ENCODE results near the gene LFNG. TPM values are rescaled to one million over a fixed set of nuclear protein-coding genes. Genes with fewer than 3 reads are reported as not detected.
A peak's percentile ranks its signal among the peaks of the same experiment; 100 is the strongest.

The LFNG gene
- total and polyA plus RNA-seq, 2 of the 13 experiments (the other 11 are each of a cell fraction or from before 2014, with no cell fraction given): 0.44 to 1.5 TPM

DNA sequence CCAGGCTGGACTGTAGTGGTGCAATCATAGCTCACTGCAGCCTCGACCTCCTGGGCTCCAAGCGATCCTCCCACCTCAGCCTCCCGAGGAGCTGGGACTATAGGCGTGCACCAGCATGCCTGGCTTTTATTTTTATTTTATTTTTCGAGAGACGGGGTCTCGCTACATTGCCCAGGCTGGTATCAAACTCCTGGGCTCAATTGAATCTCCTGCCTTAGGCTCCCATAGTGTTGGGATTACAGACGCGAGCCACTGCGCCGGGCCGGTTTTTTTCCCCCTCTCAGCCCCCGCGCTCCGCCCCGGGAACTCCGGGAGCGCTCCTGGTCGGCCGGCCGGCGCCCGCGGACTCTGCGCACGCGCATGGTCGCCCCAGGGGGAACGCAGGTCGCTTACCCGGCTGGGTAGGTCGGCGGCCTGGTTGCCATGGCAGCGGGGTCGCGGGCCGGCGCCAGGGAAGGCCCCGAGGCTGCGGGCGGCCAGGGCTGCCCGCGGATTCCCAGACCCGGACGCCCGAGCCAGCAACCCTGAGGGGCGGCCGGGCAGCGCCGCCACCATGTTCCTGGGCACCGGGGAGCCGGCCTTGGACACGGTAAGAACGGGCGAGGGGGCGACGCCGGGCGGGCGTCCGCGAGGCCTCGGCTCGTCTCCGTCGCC lies 39.2 kb downstream of the LFNG start, which contains the start of gene IQCE (continued):
- TF ChIP-seq ZNF484 (CRISPR knock-in tag; IDR thresholded peaks at IDR 0.05; ENCODE audit: borderline replicate concordance, low read depth) (no peak), EEA1 (CRISPR knock-in tag; IDR thresholded peaks at IDR 0.05; ENCODE audit: borderline replicate concordance) (no peak), XBP1 (CRISPR knock-in tag; IDR thresholded peaks at IDR 0.05) (no peak), SIN3B (IDR thresholded peaks at IDR 0.05; ENCODE audit: low read length) (no peak), TBX2 (CRISPR knock-in tag; IDR thresholded peaks at IDR 0.05; ENCODE audit: borderline replicate concordance) (no peak; the same call in 1 of the 2 replicates), ZNF768 (CRISPR knock-in tag; IDR thresholded peaks at IDR 0.05) (no peak; the same call in 1 of the 2 replicates), ZNF674 (CRISPR knock-in tag; IDR thresholded peaks at IDR 0.05; ENCODE audit: low read depth) (no peak), CHD2 (IDR thresholded peaks at IDR 0.05; ENCODE audit: low read depth, low read length) (no peak), ZSCAN20 (CRISPR knock-in tag; IDR thresholded peaks at IDR 0.05; ENCODE audit: borderline replicate concordance) (0 out of 2 replicates have a peak, but pooled peaks have one; percentile 37), GATA4 (IDR thresholded peaks at IDR 0.05; ENCODE audit: borderline replicate concordance, low read depth) (no peak), ZNF354B (CRISPR knock-in tag; IDR thresholded peaks at IDR 0.05) (no peak), MXI1 (IDR thresholded peaks at IDR 0.05; ENCODE audit: borderline replicate concordance, low read depth, low read length) (peak; percentile 95; the same call in 2 of the 3 replicates), ADNP (CRISPR knock-in tag; IDR thresholded peaks at IDR 0.05) (peak; percentile 74; the same call in 1 of the 2 replicates), HOXA7 (CRISPR knock-in tag; IDR thresholded peaks at IDR 0.05) (no peak), ATF7-NPFF (CRISPR knock-in tag; IDR thresholded peaks at IDR 0.05; ENCODE audit: low read depth) (no peak), PTBP1 (IDR thresholded peaks at IDR 0.05; ENCODE audit: low read depth, low read length, poor library complexity, severe bottlenecking) (no peak), TEAD2 (CRISPR knock-in tag; IDR thresholded peaks at IDR 0.05) (no peak)
- TF ChIP-seq, protein P1, sequence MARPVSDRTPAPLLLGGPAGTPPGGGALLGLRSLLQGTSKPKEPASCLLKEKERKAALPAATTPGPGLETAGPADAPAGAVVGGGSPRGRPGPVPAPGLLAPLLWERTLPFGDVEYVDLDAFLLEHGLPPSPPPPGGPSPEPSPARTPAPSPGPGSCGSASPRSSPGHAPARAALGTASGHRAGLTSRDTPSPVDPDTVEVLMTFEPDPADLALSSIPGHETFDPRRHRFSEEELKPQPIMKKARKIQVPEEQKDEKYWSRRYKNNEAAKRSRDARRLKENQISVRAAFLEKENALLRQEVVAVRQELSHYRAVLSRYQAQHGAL (CRISPR knock-in tag; IDR thresholded peaks at IDR 0.05; ENCODE audit: not compliant biosample characterization): no peak
- TF ChIP-seq, protein P2, sequence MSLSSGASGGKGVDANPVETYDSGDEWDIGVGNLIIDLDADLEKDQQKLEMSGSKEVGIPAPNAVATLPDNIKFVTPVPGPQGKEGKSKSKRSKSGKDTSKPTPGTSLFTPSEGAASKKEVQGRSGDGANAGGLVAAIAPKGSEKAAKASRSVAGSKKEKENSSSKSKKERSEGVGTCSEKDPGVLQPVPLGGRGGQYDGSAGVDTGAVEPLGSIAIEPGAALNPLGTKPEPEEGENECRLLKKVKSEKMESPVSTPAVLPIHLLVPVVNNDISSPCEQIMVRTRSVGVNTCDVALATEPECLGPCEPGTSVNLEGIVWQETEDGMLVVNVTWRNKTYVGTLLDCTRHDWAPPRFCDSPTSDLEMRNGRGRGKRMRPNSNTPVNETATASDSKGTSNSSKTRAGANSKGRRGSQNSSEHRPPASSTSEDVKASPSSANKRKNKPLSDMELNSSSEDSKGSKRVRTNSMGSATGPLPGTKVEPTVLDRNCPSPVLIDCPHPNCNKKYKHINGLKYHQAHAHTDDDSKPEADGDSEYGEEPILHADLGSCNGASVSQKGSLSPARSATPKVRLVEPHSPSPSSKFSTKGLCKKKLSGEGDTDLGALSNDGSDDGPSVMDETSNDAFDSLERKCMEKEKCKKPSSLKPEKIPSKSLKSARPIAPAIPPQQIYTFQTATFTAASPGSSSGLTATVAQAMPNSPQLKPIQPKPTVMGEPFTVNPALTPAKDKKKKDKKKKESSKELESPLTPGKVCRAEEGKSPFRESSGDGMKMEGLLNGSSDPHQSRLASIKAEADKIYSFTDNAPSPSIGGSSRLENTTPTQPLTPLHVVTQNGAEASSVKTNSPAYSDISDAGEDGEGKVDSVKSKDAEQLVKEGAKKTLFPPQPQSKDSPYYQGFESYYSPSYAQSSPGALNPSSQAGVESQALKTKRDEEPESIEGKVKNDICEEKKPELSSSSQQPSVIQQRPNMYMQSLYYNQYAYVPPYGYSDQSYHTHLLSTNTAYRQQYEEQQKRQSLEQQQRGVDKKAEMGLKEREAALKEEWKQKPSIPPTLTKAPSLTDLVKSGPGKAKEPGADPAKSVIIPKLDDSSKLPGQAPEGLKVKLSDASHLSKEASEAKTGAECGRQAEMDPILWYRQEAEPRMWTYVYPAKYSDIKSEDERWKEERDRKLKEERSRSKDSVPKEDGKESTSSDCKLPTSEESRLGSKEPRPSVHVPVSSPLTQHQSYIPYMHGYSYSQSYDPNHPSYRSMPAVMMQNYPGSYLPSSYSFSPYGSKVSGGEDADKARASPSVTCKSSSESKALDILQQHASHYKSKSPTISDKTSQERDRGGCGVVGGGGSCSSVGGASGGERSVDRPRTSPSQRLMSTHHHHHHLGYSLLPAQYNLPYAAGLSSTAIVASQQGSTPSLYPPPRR (CRISPR knock-in tag; IDR thresholded peaks at IDR 0.05; ENCODE audit: borderline replicate concordance): no peak
- TF ChIP-seq, protein P3, sequence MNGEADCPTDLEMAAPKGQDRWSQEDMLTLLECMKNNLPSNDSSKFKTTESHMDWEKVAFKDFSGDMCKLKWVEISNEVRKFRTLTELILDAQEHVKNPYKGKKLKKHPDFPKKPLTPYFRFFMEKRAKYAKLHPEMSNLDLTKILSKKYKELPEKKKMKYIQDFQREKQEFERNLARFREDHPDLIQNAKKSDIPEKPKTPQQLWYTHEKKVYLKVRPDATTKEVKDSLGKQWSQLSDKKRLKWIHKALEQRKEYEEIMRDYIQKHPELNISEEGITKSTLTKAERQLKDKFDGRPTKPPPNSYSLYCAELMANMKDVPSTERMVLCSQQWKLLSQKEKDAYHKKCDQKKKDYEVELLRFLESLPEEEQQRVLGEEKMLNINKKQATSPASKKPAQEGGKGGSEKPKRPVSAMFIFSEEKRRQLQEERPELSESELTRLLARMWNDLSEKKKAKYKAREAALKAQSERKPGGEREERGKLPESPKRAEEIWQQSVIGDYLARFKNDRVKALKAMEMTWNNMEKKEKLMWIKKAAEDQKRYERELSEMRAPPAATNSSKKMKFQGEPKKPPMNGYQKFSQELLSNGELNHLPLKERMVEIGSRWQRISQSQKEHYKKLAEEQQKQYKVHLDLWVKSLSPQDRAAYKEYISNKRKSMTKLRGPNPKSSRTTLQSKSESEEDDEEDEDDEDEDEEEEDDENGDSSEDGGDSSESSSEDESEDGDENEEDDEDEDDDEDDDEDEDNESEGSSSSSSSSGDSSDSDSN (CRISPR knock-in tag; IDR thresholded peaks at IDR 0.05): no peak; the same call in 1 of the 2 replicates
- TF ChIP-seq, protein P4, sequence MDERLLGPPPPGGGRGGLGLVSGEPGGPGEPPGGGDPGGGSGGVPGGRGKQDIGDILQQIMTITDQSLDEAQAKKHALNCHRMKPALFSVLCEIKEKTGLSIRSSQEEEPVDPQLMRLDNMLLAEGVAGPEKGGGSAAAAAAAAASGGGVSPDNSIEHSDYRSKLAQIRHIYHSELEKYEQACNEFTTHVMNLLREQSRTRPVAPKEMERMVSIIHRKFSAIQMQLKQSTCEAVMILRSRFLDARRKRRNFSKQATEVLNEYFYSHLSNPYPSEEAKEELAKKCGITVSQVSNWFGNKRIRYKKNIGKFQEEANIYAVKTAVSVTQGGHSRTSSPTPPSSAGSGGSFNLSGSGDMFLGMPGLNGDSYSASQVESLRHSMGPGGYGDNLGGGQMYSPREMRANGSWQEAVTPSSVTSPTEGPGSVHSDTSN (CRISPR knock-in tag; IDR thresholded peaks at IDR 0.05): no peak

Measured in HepG2 (cell line).